Loucy (cell line): ENCODE data around the gene PRRX2.
"Not testable (repeated sequence)": the region's sequence is repeated elsewhere in the genome, so short reads cannot be mapped to it uniquely, and the experiment has no call there.

ENCODE experiments used
- H2AFZ ChIP-seq: fragments of 200-600 bp; sonication (generic); 2 replicates; pipeline ENCODE4 v1.6.0; 2016; ENCODE audit warnings: antibody characterized with exemption, mild to moderate bottlenecking, low read length, moderate library complexity
- H3F3A ChIP-seq: fragments of 200-600 bp; 2 replicates; pipeline ENCODE4 v1.6.0; 2016; ENCODE audit warnings: antibody characterized with exemption, low read depth, mild to moderate bottlenecking
- H3K27me3 ChIP-seq: fragments of 200-600 bp; sonication (generic); 2 replicates; pipeline ENCODE4 v1.6.1; 2014; ENCODE audit warnings: low read length, mild to moderate bottlenecking; ENCODE audit not compliant: insufficient read depth, poor library complexity, severe bottlenecking
- H3K36me3 ChIP-seq: fragments of 200-600 bp; sonication (generic); 2 replicates; pipeline ENCODE4 v1.6.1; 2016; ENCODE audit warnings: low read length; ENCODE audit not compliant: insufficient read depth
- H3K4me1 ChIP-seq: fragments of 200-600 bp; sonication (generic); 2 replicates; pipeline ENCODE4 v1.5.1; 2014; ENCODE audit warnings: low read length, mild to moderate bottlenecking; ENCODE audit not compliant: insufficient read depth, poor library complexity, severe bottlenecking
- H3K4me2 ChIP-seq: fragments of 200-600 bp; sonication (generic); 2 replicates; pipeline ENCODE4 v1.6.0; 2014; ENCODE audit warnings: antibody characterized with exemption, low read length, low read depth, mild to moderate bottlenecking; ENCODE audit not compliant: poor library complexity, severe bottlenecking
- H3K4me3 ChIP-seq: fragments of 200-600 bp; sonication (generic); 2 replicates; pipeline ENCODE4 v1.5.1; 2014; ENCODE audit warnings: low read length, mild to moderate bottlenecking, mixed read lengths; ENCODE audit not compliant: poor library complexity, severe bottlenecking
- H3K79me2 ChIP-seq: fragments of 200-600 bp; sonication (generic); 2 replicates; pipeline ENCODE4 v1.6.1; 2014; ENCODE audit warnings: low read length; ENCODE audit not compliant: insufficient read depth
- H3K9ac ChIP-seq: fragments of 200-600 bp; sonication (generic); 2 replicates; pipeline ENCODE4 v1.6.0; 2014; ENCODE audit warnings: mild to moderate bottlenecking, low read depth, low read length, moderate library complexity; ENCODE audit not compliant: poor library complexity, severe bottlenecking
- H3K9me2 ChIP-seq: fragments of 200-600 bp; sonication (generic); replicated peaks from 2 replicates; pipeline ENCODE4 v1.6.1; 2016; ENCODE audit warnings: low read depth, low read length, mixed read lengths
- H3K9me3 ChIP-seq: fragments of 200-600 bp; sonication (generic); 2 replicates; pipeline ENCODE4 v1.6.1; 2014; ENCODE audit warnings: mild to moderate bottlenecking, antibody characterized with exemption, low read length, low read depth; ENCODE audit not compliant: insufficient read depth
- H4K20me1 ChIP-seq: fragments of 200-600 bp; sonication (generic); 2 replicates; pipeline ENCODE4 v1.6.0; 2014; ENCODE audit warnings: antibody characterized with exemption, low read length, mild to moderate bottlenecking; ENCODE audit not compliant: insufficient read depth, poor library complexity, severe bottlenecking
- EZH2phosphoT487 ChIP-seq: fragments of 200-600 bp; IDR thresholded peaks from 2 replicates; pipeline ENCODE4 v1.6.1; 2018; ENCODE audit warnings: antibody characterized with exemption, mild to moderate bottlenecking, moderate library complexity, borderline replicate concordance
- TF ChIP-seq, protein P1 (sequence below): fragments of 200-600 bp; sonication (generic); conservative IDR thresholded peaks from 2 replicates; pipeline ENCODE4 v1.5.1; 2014; ENCODE audit warnings: mild to moderate bottlenecking, antibody characterized with exemption, low read length

PRRX2 gene

DNA sequence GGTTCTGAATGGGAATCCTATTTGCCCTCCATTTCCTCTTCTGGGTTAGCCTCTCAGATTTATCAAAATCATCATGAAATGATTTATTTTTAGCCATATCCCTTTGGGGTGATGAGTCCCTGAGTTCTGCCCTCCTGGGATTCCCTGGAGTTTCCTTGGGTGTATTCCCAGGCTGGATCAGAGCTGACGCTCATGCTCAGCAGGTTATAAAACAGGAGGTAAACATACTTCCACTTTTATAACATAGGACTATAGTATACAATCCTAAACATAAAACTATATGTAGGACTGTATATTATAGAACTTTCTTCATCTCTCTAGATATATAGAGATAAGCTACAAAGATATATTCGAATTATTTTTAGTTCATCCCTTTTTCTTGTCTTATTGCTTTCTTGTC is 4.4 kb upstream of the PRRX2 start:
- no peaks in the 10 kb centered on the region for H4K20me1 ChIP-seq
- H2AFZ ChIP-seq: no peak overlapping the region
- no peak for TF ChIP-seq EZH2phosphoT487
- H3F3A ChIP-seq: no peaks in the 10 kb centered on the region
- no peaks in the 10 kb centered on the region for H3K36me3 ChIP-seq
- H3K9me3 ChIP-seq: no peaks in the 10 kb centered on the region
- H3K4me3 ChIP-seq: no peak overlapping the region
- no peaks in the 10 kb centered on the region for H3K27me3 ChIP-seq
- no peaks in the 10 kb centered on the region for H3K79me2 ChIP-seq
- no peaks in the 10 kb centered on the region for H3K4me1 ChIP-seq
- no peak overlapping the region for H3K9ac ChIP-seq
- H3K4me2 ChIP-seq: no peak overlapping the region
- H3K9me2 ChIP-seq: no peaks in the 10 kb centered on the region

DNA sequence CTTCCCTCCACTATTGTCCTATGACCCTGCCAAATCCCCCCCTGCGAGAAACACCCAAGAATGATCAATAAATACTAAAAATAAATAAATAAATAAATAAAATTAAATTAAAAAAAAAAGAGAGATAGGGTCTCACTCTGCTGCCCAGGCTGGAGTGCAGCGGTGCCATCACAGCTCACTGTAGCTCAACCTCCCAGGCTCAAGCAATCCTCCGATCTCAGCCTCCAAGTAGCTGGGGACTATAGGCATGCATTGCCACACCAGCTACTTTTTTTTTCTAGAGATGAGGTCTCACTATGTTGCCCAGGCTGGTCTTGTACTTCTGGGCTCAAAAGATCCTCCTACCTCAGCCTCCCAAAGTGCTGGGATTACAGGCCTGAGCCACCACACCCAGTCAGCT is 3.2 kb upstream of the PRRX2 start:
- not testable (repeated sequence) for H2AFZ ChIP-seq, H3K4me2 ChIP-seq, H3K9me3 ChIP-seq, H3K4me1 ChIP-seq, H4K20me1 ChIP-seq, H3K9me2 ChIP-seq, H3K4me3 ChIP-seq, H3F3A ChIP-seq, H3K27me3 ChIP-seq, H3K79me2 ChIP-seq, H3K36me3 ChIP-seq, H3K9ac ChIP-seq

DNA sequence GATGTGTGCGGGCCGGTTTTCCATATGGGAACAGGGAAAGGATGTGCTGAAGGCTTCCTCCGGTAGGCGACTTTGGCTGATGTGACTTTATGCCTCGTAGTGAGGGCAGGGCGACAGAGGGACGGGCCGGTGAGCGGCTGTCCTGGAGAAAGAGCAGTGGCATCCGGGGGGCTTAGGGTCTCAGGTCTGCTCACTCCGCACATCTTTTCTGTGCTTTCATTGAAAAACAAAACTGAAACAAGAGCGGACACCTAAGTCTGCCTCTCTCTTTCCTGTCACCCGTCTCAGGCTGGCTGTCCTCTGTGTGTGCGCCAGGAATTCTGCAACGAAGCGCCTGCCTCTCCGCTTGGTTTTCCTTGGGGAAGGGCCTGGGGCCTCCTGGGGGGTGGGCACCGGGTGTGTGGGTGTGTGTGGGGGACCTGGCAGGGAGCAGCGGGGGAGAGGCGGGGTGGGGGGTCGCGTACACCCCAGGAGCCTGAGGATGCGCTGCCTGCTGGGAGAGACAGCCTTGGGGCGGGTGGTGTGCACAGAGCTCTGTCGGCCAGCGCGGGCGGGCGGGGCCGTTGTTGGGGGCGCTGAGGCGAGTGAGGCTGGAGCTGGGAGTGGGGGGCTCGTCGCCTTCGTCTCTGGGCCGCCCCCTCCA is 580 bp upstream of the PRRX2 start:
- Histone ChIP-seq H3K4me1 (no peaks in the 10 kb centered on the region), H3K4me3 (no peak overlapping the region), H3K27me3 (no peaks in the 10 kb centered on the region), H3K9me3 (no peaks in the 10 kb centered on the region), H4K20me1 (no peaks in the 10 kb centered on the region), H3K9ac (no peak overlapping the region), H3K79me2 (no peaks in the 10 kb centered on the region), H3K4me2 (no peak overlapping the region), H3F3A (no peaks in the 10 kb centered on the region), H3K36me3 (no peaks in the 10 kb centered on the region), H3K9me2 (no peaks in the 10 kb centered on the region), H2AFZ (no peak overlapping the region)
- no peak for TF ChIP-seq EZH2phosphoT487
- TF ChIP-seq, protein P1, sequence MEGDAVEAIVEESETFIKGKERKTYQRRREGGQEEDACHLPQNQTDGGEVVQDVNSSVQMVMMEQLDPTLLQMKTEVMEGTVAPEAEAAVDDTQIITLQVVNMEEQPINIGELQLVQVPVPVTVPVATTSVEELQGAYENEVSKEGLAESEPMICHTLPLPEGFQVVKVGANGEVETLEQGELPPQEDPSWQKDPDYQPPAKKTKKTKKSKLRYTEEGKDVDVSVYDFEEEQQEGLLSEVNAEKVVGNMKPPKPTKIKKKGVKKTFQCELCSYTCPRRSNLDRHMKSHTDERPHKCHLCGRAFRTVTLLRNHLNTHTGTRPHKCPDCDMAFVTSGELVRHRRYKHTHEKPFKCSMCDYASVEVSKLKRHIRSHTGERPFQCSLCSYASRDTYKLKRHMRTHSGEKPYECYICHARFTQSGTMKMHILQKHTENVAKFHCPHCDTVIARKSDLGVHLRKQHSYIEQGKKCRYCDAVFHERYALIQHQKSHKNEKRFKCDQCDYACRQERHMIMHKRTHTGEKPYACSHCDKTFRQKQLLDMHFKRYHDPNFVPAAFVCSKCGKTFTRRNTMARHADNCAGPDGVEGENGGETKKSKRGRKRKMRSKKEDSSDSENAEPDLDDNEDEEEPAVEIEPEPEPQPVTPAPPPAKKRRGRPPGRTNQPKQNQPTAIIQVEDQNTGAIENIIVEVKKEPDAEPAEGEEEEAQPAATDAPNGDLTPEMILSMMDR: no peak

DNA sequence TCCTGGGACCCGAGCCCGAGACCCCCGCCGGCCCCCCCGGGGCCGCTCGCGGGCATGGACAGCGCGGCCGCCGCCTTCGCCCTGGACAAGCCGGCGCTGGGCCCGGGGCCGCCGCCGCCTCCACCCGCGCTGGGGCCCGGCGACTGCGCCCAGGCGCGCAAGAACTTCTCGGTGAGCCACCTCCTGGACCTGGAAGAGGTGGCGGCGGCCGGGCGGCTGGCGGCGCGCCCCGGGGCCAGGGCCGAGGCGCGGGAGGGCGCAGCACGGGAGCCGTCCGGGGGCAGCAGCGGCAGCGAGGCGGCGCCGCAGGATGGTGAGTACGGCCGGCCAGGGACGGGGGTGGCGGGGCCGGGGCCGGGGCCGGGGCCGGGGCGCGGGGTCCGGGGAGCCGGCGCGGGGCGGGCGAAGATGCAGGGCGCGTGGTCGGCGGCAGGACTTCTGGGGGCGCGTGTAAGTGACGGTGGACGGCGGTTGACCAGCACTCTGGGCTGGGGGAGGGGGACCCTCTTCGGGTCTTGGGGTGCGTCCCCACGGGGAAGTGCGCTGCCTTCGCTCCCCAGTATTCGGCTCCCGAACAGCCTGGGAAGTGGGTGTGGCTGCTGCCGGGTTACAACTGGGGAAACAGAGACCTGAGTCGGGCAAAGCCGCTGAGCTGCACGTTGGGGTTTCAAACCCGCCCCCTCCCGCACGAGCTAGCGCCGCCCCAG is 520 bp downstream of the PRRX2 start:
- no peaks in the 10 kb centered on the region for H3K36me3 ChIP-seq
- no peak overlapping the region for H3K4me3 ChIP-seq
- H3F3A ChIP-seq: no peaks in the 10 kb centered on the region
- no peaks in the 10 kb centered on the region for H3K79me2 ChIP-seq
- no peaks in the 10 kb centered on the region for H3K9me3 ChIP-seq
- H3K9ac ChIP-seq: no peak overlapping the region
- no peaks in the 10 kb centered on the region for H3K9me2 ChIP-seq
- TF ChIP-seq EZH2phosphoT487: no peak
- TF ChIP-seq, protein P1: no peak
- no peak overlapping the region for H3K4me2 ChIP-seq
- H3K27me3 ChIP-seq: no peaks in the 10 kb centered on the region
- H2AFZ ChIP-seq: no peak overlapping the region
- H3K4me1 ChIP-seq: no peaks in the 10 kb centered on the region
- H4K20me1 ChIP-seq: no peaks in the 10 kb centered on the region
